NOMO-1 treated with DMSO at 0.1 percent for 48 hours (cell line): ENCODE measurements around the gene CSNK1G1.

Experiments
- DNase-seq: peaks from one replicate; lab custom pipeline; 2025; ENCODE audit not compliant: unreplicated experiment; lab: John Stamatoyannopoulos, UW

Gene CSNK1G1

GRCh38 chr15:64205202-64205601, 150.8 kb downstream of the CSNK1G1 start:
- no peak for DNase-seq

GRCh38 chr15:64197425-64197824, 158.5 kb downstream of the CSNK1G1 start:
- DNase-seq: no peak

- no peak for DNase-seq
Measured at GRCh38 chr15:64193971-64194370, 162.0 kb downstream of the CSNK1G1 start.

GRCh38 chr15:64191971-64192830, 163.8 kb downstream of the CSNK1G1 start:
- DNase-seq: no peak

GRCh38 chr15:64187396-64188191, 168.4 kb downstream of the CSNK1G1 start:
- no peak for DNase-seq

- no peak for DNase-seq
Measured at GRCh38 chr15:64185146-64185911, 170.6 kb downstream of the CSNK1G1 start.

GRCh38 chr15:64182859-64183370, 173.1 kb downstream of the CSNK1G1 start:
- no peak for DNase-seq

- no peak for DNase-seq
Measured at GRCh38 chr15:64180235-64180824, 175.6 kb downstream of the CSNK1G1 start.

GRCh38 chr15:64166102-64166890, 189.7 kb downstream of the CSNK1G1 start:
- no peak for DNase-seq

- DNase-seq: no peak
Measured at GRCh38 chr15:64164436-64164835, 191.5 kb downstream of the CSNK1G1 start.

GRCh38 chr15:64163659-64164362, 192.2 kb downstream of the CSNK1G1 start:
- DNase-seq: peak; percentile 69

- DNase-seq: peak; percentile 99
Measured at GRCh38 chr15:64162869-64163658, 192.9 kb downstream of the CSNK1G1 start, which contains the start of gene PPIB. TSS of gene PPIB (minus strand) at chr15:64163022. CDS start at chr15:64162986, 36 bp downstream.

- DNase-seq: no peak
Measured at GRCh38 chr15:64162478-64162868, 193.5 kb downstream of the CSNK1G1 start.

GRCh38 chr15:64161688-64162477, 194.1 kb downstream of the CSNK1G1 start:
- DNase-seq: no peak

GRCh38 chr15:64158363-64159134, 197.4 kb downstream of the CSNK1G1 start:
- no peak for DNase-seq

- DNase-seq: no peak
Measured at GRCh38 chr15:64157599-64158125, 198.3 kb downstream of the CSNK1G1 start.
